ENCODE measurements around the gene TMED5.
"Not testable (repeated sequence)": the region's sequence is repeated elsewhere in the genome, so short reads cannot be mapped to it uniquely, and the experiment has no call there.

TMED5 gene

GRCh38 chr1:93179886-93180722 lies at the start of gene TMED5:
Gene TMED5 (minus strand): TSS chr1:93180413. CDS start chr1:93180242, 171 bp downstream.
- FAIRE-seq: peak; percentile 95

GRCh38 chr1:93223023-93223675 lies 42.9 kb upstream of the TMED5 start:
- no peak for FAIRE-seq

GRCh38 chr1:93221913-93222312 lies 41.7 kb upstream of the TMED5 start:
- FAIRE-seq: no peak

GRCh38 chr1:93220716-93221115 lies 40.5 kb upstream of the TMED5 start:
- not testable (repeated sequence) for FAIRE-seq

GRCh38 chr1:93219443-93219842 lies 39.2 kb upstream of the TMED5 start:
- FAIRE-seq: no peak

GRCh38 chr1:93215322-93215721 lies 35.1 kb upstream of the TMED5 start:
- no peak for FAIRE-seq

GRCh38 chr1:93207211-93207610 lies 27.0 kb upstream of the TMED5 start:
- peak; percentile 6 for FAIRE-seq

- no peak for FAIRE-seq
Measured at GRCh38 chr1:93206567-93206954, 26.3 kb upstream of the TMED5 start.

- peak; percentile 83 for FAIRE-seq
Measured at GRCh38 chr1:93205892-93206566, 25.8 kb upstream of the TMED5 start.

- FAIRE-seq: no peak
Measured at GRCh38 chr1:93200714-93201113, 20.5 kb upstream of the TMED5 start.

- no peak for FAIRE-seq
Measured at GRCh38 chr1:93200086-93200620, 19.9 kb upstream of the TMED5 start.

GRCh38 chr1:93199150-93199549 lies 18.9 kb upstream of the TMED5 start:
- no peak for FAIRE-seq

- peak; percentile 16 for FAIRE-seq
Measured at GRCh38 chr1:93196591-93196990, 16.4 kb upstream of the TMED5 start.

- FAIRE-seq: peak; percentile 46
Measured at GRCh38 chr1:93194231-93194990, 14.2 kb upstream of the TMED5 start.

- FAIRE-seq: no peak
Measured at GRCh38 chr1:93190432-93190831, 10.2 kb upstream of the TMED5 start.

- FAIRE-seq: no peak
Measured at GRCh38 chr1:93186667-93187066, 6.5 kb upstream of the TMED5 start.

- no peak for FAIRE-seq
Measured at GRCh38 chr1:93180723-93181613, 755 bp upstream of the TMED5 start, which contains the start of gene CCDC18. Gene CCDC18 (plus strand): TSS chr1:93180724. CDS start chr1:93183362, 2,638 bp downstream.

- FAIRE-seq: no peak
Measured at GRCh38 chr1:93178418-93178817, 1.8 kb downstream of the TMED5 start.

- no peak for FAIRE-seq
Measured at GRCh38 chr1:93177991-93178390, 2.2 kb downstream of the TMED5 start.

- FAIRE-seq: not testable (repeated sequence)
Measured at GRCh38 chr1:93174638-93175037, 5.6 kb downstream of the TMED5 start.

- FAIRE-seq: no peak
Measured at GRCh38 chr1:93172778-93173177, 7.4 kb downstream of the TMED5 start.

All from A204.1 (cell line).